ENCODE measurements around the gene NKX1-1. TPM values are rescaled to one million over a fixed set of nuclear protein-coding genes. Genes with fewer than 3 reads are reported as not detected.

The NKX1-1 gene
- total and polyA plus RNA-seq, 7 experiments from 2014 or later = not detected

DNA sequence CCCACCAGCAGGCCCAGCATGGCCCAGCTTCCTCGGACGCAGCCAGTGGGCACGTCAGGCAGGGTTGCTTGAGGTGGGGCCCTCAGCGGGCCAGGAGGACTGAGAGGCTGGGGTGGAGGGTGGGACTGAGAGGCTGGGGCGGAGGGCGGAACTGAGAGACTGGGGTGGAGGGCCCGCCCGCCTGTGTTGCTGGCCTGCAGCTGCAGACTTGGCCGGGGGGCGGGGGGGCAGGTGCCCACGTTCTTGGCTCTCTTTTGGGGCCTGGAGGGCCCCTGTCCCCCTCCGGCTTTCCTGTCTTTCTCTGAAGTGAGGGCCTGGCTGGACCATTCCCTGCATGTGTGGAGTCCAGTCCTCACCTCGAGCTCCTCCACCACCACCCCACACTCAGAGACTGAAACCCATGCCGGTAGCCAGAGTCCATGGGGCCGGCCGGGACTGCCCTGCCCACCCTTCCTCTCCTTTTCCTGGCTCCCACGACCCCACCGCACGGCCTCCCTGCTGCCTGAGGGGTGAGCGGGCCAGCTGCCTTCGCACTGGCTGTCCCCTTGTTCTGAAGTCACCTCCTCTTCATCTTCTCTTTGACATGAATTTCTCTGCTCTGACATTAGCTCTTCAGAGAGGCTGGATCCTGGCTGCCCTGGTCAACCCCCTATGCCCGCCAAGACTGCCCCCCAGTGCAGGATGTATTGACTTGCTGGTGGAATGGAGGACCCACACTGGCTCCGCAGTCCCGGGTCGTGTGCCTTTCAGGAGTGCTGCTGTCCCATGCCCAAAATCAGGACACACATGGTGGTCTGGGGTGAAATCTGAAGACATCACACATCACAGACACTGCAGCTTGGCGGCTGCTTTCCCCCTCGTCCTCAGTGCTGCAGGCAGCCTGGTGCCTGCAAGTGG lies 10.1 kb upstream of the NKX1-1 start:
- CTCF ChIA-PET = no interaction called here
- intact Hi-C loops (cut with micrococcal nuclease) = no loop called here
- no peak for ATAC-seq
- Mint-ChIP-seq H3K36me3 (peaks cover 0 to 4% (median 0%) of the 10 kb centered on the region in 5 donors), H3K27ac (peak overlapping the region in 1 of 9 donors; percentile 73), H3K27me3 (peaks cover 19 to 76% (median 51%) of the 10 kb centered on the region in 5 donors), H3K4me1 (peaks cover 0 to 9% (median 0%) of the 10 kb centered on the region in 7 donors), H3K9me3 (peaks cover 0 to 8% (median 0%) of the 10 kb centered on the region in 11 donors), H3K4me3 (peak overlapping the region in 2 of 10 donors; percentile 25 to 77)
- H3K4me3 ChIP-seq (ENCODE audit: low read length) = no peak overlapping the region
- H3K36me3 ChIP-seq (ENCODE audit: control insufficient read depth in 2 of 3, insufficient read depth in 3 of 3, low read length in 3 of 3) = no peaks in the 10 kb centered on the region
- POLR2A ChIA-PET = no interaction called here
- no peaks in the 10 kb centered on the region for H3K9me3 ChIP-seq (ENCODE audit: control insufficient read depth in 2 of 3, low read length in 3 of 3)
- H3K27ac ChIP-seq (ENCODE audit: low read depth, low read length) = no peak overlapping the region
- DNase-seq = peak in 1 of 9 donors; percentile 1
- no peaks in the 10 kb centered on the region for H3K4me1 ChIP-seq (ENCODE audit: control insufficient read depth in 2 of 2, insufficient read depth in 2 of 2, low read length in 2 of 2)
- H3K27me3 ChIP-seq (ENCODE audit: control insufficient read depth in 2 of 2, insufficient read depth in 2 of 2, low read length in 2 of 2) = no peaks in the 10 kb centered on the region

DNA sequence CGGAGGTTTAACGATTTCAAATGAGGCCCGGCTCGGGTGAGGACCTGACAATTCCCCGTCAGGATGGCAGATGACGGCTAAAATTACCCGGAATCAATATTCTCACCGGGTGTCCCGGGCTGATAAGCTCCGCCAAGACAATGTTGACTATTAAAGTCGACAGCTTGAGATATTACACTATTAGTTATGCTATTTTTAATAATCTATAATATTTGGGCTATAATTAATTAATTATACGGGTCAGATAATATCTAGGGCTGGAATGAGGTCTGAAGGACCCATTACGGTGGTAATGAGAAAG lies 9.4 kb upstream of the NKX1-1 start:
- H3K4me3 ChIP-seq (ENCODE audit: low read length) = no peak overlapping the region
- Mint-ChIP-seq H3K36me3 (peaks cover 0 to 4% (median 0%) of the 10 kb centered on the region in 5 donors), H3K4me1 (peaks cover 0 to 9% (median 0%) of the 10 kb centered on the region in 7 donors), H3K4me3 (peak overlapping the region in 2 of 10 donors; percentile 32 to 39), H3K27ac (no peak overlapping the region), H3K27me3 (peaks cover 23 to 78% (median 54%) of the 10 kb centered on the region in 5 donors), H3K9me3 (peaks cover 0 to 8% (median 0%) of the 10 kb centered on the region in 11 donors)
- intact Hi-C loops (cut with micrococcal nuclease) = no loop called here
- no peaks in the 10 kb centered on the region for H3K36me3 ChIP-seq (ENCODE audit: control insufficient read depth in 2 of 3, insufficient read depth in 3 of 3, low read length in 3 of 3)
- H3K4me1 ChIP-seq (ENCODE audit: control insufficient read depth in 2 of 2, insufficient read depth in 2 of 2, low read length in 2 of 2) = no peaks in the 10 kb centered on the region
- ATAC-seq (no peak), DNase-seq (no peak)
- no peaks in the 10 kb centered on the region for H3K27me3 ChIP-seq (ENCODE audit: control insufficient read depth in 2 of 2, insufficient read depth in 2 of 2, low read length in 2 of 2)
- H3K27ac ChIP-seq (ENCODE audit: low read depth, low read length) = no peak overlapping the region
- ChIA-PET CTCF (no interaction called here), POLR2A (no interaction called here)
- H3K9me3 ChIP-seq (ENCODE audit: control insufficient read depth in 2 of 3, low read length in 3 of 3) = no peaks in the 10 kb centered on the region

DNA sequence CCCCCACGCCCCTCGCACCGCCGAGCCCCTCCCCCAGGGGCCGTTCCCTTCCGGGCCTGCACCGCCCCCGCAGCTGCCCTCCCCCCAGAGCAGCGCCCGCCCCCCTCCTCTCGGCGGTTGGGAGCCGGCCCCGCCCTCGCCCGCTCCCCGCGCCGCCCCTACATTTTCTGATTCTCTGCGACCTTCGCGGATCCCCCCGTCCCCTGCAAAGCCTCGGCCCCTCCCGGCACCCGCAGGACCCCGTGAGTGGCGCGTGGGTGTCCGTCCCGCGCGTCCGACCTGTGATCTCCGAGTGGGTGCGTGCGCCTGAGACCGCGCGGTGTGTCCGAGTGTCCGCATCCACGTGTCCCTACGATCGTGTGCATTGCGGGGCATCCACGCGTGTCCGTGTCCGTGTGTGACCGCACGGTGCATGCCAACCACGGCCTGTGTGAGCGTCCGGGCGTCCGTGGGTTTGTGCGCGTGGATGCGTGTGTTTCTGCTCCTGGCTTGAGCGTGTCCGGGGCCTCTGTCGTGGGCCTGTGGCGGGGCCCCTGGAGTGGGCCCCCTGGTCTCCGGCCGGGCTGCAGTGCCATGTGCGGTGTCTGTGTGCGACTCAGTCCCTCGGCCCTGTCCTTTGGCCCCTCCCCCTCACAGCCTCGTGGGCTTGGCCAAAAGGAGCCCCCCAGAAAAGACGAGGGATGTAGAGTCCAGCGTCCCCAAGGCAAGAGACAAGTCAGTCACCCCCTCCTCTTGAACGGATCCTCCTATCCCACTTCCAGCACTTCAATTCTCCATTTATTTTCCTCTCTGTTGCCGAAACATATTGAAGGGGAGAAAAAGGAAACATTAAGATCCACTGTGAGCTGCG lies 8.8 kb upstream of the NKX1-1 start:
- no peak overlapping the region for H3K27ac ChIP-seq (ENCODE audit: low read depth, low read length)
- DNase-seq (no peak), ATAC-seq (no peak)
- peaks cover 25 to 73% (median 49%) of the 10 kb centered on the region in 5 donors for H3K27me3 Mint-ChIP-seq
- intact Hi-C loops (cut with micrococcal nuclease) = no loop called here
- no peaks in the 10 kb centered on the region for H3K36me3 ChIP-seq (ENCODE audit: control insufficient read depth in 2 of 3, insufficient read depth in 3 of 3, low read length in 3 of 3)
- H3K36me3 Mint-ChIP-seq = peaks cover 0 to 4% (median 0%) of the 10 kb centered on the region in 5 donors
- no peak overlapping the region for H3K27ac Mint-ChIP-seq
- H3K4me1 ChIP-seq (ENCODE audit: control insufficient read depth in 2 of 2, insufficient read depth in 2 of 2, low read length in 2 of 2) = no peaks in the 10 kb centered on the region
- H3K9me3 ChIP-seq (ENCODE audit: control insufficient read depth in 2 of 3, low read length in 3 of 3) = no peaks in the 10 kb centered on the region
- H3K9me3 Mint-ChIP-seq = peaks cover 0 to 8% (median 0%) of the 10 kb centered on the region in 11 donors
- H3K4me3 ChIP-seq (ENCODE audit: low read length) = no peak overlapping the region
- H3K27me3 ChIP-seq (ENCODE audit: control insufficient read depth in 2 of 2, insufficient read depth in 2 of 2, low read length in 2 of 2) = no peaks in the 10 kb centered on the region
- ChIA-PET CTCF (no interaction called here), POLR2A (no interaction called here)
- peak overlapping the region in 2 of 10 donors; percentile 32 to 39 for H3K4me3 Mint-ChIP-seq
- H3K4me1 Mint-ChIP-seq = peaks cover 0 to 9% (median 0%) of the 10 kb centered on the region in 7 donors

DNA sequence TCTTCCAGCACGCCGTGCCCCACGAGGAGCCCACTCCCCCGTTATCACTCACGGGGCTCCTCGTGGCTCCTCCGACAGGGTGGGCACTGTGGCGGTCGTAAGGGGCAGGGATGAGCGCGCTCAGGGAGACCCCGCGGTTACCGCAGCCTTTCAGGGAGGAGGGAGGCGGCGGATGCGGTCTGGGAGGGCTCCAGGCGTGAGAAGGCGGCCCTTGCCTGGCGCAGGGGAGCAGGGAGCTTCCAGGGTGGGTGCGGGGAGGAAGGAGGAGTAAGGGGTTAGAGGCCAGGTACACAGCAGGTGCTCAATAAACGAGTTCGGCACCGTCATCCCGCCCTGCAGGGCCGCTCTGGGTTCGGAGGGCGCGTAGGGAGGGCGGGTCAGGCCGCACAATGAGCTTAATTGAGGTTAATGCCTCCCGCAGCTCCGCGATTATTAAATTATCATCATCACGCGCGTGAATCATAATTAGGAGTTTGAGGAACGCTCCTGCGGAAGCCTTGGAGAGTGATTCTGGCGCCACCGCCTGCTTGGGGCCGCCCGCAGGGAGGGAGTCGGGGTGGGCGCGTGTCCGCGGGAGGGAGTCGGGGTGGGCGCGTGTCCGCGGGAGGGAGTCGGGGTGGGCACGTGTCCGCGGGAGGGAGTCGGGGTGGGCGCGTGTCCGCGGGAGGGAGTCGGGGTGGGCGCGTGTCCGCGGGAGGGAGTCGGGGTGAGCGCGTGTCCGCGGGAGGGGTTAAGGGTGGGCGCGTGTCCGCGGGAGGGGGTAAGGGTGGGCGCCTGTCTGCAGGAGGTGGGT lies 7.6 kb upstream of the NKX1-1 start:
- peaks cover 0 to 10% (median 0%) of the 10 kb centered on the region in 11 donors for H3K9me3 Mint-ChIP-seq
- H3K36me3 Mint-ChIP-seq = peaks cover 0 to 4% (median 0%) of the 10 kb centered on the region in 5 donors
- ChIA-PET POLR2A (no interaction called here), CTCF (no interaction called here)
- peaks cover 0 to 9% (median 0%) of the 10 kb centered on the region in 7 donors for H3K4me1 Mint-ChIP-seq
- H3K9me3 ChIP-seq (ENCODE audit: control insufficient read depth in 2 of 3, low read length in 3 of 3) = no peaks in the 10 kb centered on the region
- DNase-seq (no peak), ATAC-seq (no peak)
- H3K27ac Mint-ChIP-seq = no peak overlapping the region
- intact Hi-C loops (cut with micrococcal nuclease) = no loop called here
- no peak overlapping the region for H3K27ac ChIP-seq (ENCODE audit: low read depth, low read length)
- no peak overlapping the region for H3K4me3 ChIP-seq (ENCODE audit: low read length)
- H3K36me3 ChIP-seq (ENCODE audit: control insufficient read depth in 2 of 3, insufficient read depth in 3 of 3, low read length in 3 of 3) = no peaks in the 10 kb centered on the region
- H3K4me3 Mint-ChIP-seq = peak overlapping the region in 3 of 10 donors; percentile 10 to 45 (median 25)
- H3K4me1 ChIP-seq (ENCODE audit: control insufficient read depth in 2 of 2, insufficient read depth in 2 of 2, low read length in 2 of 2) = no peaks in the 10 kb centered on the region
- H3K27me3 Mint-ChIP-seq = peaks cover 31 to 78% (median 52%) of the 10 kb centered on the region in 5 donors
- no peaks in the 10 kb centered on the region for H3K27me3 ChIP-seq (ENCODE audit: control insufficient read depth in 2 of 2, insufficient read depth in 2 of 2, low read length in 2 of 2)

DNA sequence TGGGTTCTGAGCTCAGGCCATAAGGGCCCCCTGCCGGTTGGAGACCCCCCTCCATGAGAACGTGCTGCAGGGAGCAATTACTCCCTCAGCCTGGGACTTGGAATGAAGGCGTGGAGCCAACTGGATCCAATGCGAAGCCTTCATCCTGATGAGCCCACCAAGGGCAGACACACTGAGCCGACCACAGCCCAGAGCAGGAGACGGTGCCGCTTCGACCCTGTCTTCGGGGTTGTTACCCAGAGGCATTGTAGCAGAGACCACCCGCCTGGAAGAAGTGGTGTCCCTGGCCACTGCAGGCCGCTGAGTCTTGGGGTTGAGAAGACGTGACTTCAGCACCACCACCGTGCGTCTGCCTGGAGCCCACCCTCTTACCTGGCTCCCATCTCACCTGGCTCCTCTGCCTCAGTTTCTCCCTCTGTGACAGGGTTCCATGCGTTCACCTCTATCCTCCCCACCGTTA lies 7.0 kb upstream of the NKX1-1 start:
- Histone ChIP-seq H3K9me3 (ENCODE audit: control insufficient read depth in 2 of 3, low read length in 3 of 3) (no peaks in the 10 kb centered on the region), H3K36me3 (ENCODE audit: control insufficient read depth in 2 of 3, insufficient read depth in 3 of 3, low read length in 3 of 3) (no peaks in the 10 kb centered on the region), H3K27ac (ENCODE audit: low read depth, low read length) (no peak overlapping the region), H3K27me3 (ENCODE audit: control insufficient read depth in 2 of 2, insufficient read depth in 2 of 2, low read length in 2 of 2) (no peaks in the 10 kb centered on the region), H3K4me3 (ENCODE audit: low read length) (no peak overlapping the region), H3K4me1 (ENCODE audit: control insufficient read depth in 2 of 2, insufficient read depth in 2 of 2, low read length in 2 of 2) (no peaks in the 10 kb centered on the region)
- no peak overlapping the region for H3K27ac Mint-ChIP-seq
- H3K9me3 Mint-ChIP-seq = peaks cover 0 to 13% (median 0%) of the 10 kb centered on the region in 11 donors
- peaks cover 2 to 13% (median 6%) of the 10 kb centered on the region in 7 donors for H3K4me1 Mint-ChIP-seq
- POLR2A ChIA-PET = no interaction called here
- CTCF ChIA-PET = interaction anchor here (0.5 kb wide), 1 partner anchor 1143 kb away, joined by 4 read pairs; no protein-coding TSS in a partner anchor
- H3K36me3 Mint-ChIP-seq = peaks cover 0 to 4% (median 0%) of the 10 kb centered on the region in 5 donors
- intact Hi-C loops (cut with micrococcal nuclease) = no loop called here
- ATAC-seq (no peak), DNase-seq (no peak)
- peak overlapping the region in 1 of 10 donors; percentile 45 for H3K4me3 Mint-ChIP-seq
- H3K27me3 Mint-ChIP-seq = peaks cover 37 to 78% (median 58%) of the 10 kb centered on the region in 5 donors

Data from naive thymus-derived CD4-positive, alpha-beta T cell (primary cell).